ENCODE data around the gene NFATC2.
"Not testable (repeated sequence)": the region's sequence is repeated elsewhere in the genome, so short reads cannot be mapped to it uniquely, and the experiment has no call there.

The NFATC2 gene

DNA sequence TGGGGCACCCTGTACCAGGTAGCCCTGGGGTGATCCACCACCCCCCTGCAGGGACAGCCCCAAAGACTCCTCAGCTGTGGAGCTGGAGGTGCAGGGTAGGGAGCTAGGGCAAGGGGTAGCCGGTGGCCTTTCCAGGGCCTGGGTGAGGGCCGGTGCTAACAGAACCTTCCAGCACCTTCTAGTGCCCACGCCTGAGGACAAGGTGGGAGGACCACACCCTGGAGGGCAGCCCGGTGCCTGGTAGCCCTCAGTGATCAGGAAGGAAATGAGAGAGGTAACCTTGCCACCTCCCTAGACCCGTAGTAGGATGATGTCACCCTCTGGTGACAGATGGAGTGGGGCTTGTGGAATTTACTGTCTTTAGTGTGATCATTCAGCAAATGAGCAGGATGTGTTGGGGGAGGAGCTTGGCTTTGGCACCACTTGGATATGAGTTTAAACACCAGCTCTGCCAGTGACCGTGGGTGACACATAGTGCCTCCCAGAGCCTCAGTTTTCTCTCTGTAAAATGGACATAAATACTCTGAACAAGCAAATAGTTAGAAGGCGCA lies 187.7 kb downstream of the NFATC2 start:
- no peaks in the 10 kb centered on the region for H3K27me3 ChIP-seq (ENCODE audit: control insufficient read depth, insufficient read depth, low read length)
- no peaks in the 10 kb centered on the region for H3K9me3 ChIP-seq (ENCODE audit: control insufficient read depth, insufficient read depth, low read length)
- no peak overlapping the region for H3K4me3 ChIP-seq (ENCODE audit: low read depth, low read length)
- H3K4me1 ChIP-seq (ENCODE audit: control insufficient read depth, insufficient read depth, low read length) = no peaks in the 10 kb centered on the region
- no peaks in the 10 kb centered on the region for H3K36me3 ChIP-seq (ENCODE audit: control insufficient read depth, insufficient read depth, low read length)
- H3K27ac ChIP-seq (ENCODE audit: low read depth, low read length) = no peak overlapping the region
- no peak overlapping the region for H3K9ac ChIP-seq (ENCODE audit: low read depth, low read length)

DNA sequence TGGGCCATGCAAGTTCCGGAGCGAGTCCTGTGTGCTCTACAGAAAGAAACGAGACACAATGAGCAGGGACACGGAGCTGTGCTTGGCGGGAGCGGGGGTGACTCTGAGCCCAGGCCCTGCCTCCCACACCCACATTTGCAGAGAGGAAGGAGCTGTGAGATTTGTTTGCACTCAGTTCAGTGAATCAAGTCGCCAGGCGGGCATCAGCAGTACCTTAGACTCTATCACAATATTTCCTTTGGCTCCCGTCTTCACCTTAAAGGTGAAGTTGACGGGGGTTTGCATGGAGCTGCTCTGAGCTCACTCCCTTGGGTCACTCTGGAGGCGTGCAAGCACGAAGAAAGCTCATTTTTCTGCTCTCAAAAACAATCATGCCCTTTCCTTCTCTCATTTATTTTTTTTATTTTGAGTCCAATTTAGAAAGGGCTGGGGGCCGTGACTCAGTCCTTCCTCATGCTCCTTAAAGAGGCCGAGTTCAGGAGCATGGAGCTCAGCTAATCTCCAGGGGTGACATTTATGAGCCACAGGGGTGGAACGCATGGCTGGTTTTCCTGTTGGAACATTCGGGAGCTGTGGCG lies 188.2 kb downstream of the NFATC2 start:
- Histone ChIP-seq H3K27me3 (ENCODE audit: control insufficient read depth, insufficient read depth, low read length) (no peaks in the 10 kb centered on the region), H3K4me3 (ENCODE audit: low read depth, low read length) (no peak overlapping the region), H3K4me1 (ENCODE audit: control insufficient read depth, insufficient read depth, low read length) (no peaks in the 10 kb centered on the region), H3K27ac (ENCODE audit: low read depth, low read length) (no peak overlapping the region), H3K36me3 (ENCODE audit: control insufficient read depth, insufficient read depth, low read length) (no peaks in the 10 kb centered on the region), H3K9ac (ENCODE audit: low read depth, low read length) (no peak overlapping the region), H3K9me3 (ENCODE audit: control insufficient read depth, insufficient read depth, low read length) (no peaks in the 10 kb centered on the region)

DNA sequence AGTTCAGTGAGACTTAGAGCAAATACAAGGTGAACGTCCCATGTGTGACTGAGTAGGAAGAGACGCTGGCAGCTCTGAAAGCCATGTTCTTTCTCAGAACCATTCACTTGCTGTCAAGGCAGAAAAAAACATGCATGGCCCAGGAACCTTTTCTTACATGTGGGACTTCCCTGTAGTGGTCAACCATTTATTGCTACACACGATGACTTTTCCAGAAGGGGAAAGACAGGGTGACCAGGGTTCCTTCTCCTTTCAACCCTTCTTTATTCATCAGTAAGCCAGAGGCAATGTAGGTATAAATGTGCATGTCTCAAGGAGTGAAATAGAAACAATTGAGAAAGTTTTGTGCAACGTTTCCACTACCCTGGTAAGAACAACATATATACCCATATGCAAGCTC lies 189.0 kb downstream of the NFATC2 start:
- Histone ChIP-seq H3K4me3 (ENCODE audit: low read depth, low read length) (no peak overlapping the region), H3K27ac (ENCODE audit: low read depth, low read length) (no peak overlapping the region), H3K36me3 (ENCODE audit: control insufficient read depth, insufficient read depth, low read length) (no peaks in the 10 kb centered on the region), H3K9me3 (ENCODE audit: control insufficient read depth, insufficient read depth, low read length) (no peaks in the 10 kb centered on the region), H3K9ac (ENCODE audit: low read depth, low read length) (no peak overlapping the region), H3K4me1 (ENCODE audit: control insufficient read depth, insufficient read depth, low read length) (no peaks in the 10 kb centered on the region), H3K27me3 (ENCODE audit: control insufficient read depth, insufficient read depth, low read length) (no peaks in the 10 kb centered on the region)

DNA sequence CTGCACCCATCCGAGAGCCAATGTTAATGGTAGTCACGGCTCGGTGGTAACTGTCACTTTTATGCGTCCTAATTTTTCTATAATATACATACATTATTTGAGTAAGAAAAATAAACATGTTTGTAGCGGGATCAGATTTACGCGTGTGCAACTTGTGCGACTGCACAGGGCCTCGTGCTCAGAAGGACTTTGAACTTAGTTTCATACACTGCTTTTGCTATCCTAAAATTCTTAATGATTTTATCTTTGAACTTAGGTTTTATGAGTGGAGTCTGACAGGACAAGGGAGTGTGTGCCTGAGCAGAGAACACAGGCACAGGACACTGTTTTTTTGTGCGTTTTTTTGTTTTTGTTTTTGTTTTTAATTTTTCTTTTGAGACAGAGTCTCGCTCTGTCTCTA lies 189.7 kb downstream of the NFATC2 start:
- Histone ChIP-seq H3K4me3 (ENCODE audit: low read depth, low read length) (no peak overlapping the region), H3K36me3 (ENCODE audit: control insufficient read depth, insufficient read depth, low read length) (no peaks in the 10 kb centered on the region), H3K27ac (ENCODE audit: low read depth, low read length) (no peak overlapping the region), H3K27me3 (ENCODE audit: control insufficient read depth, insufficient read depth, low read length) (no peaks in the 10 kb centered on the region), H3K9ac (ENCODE audit: low read depth, low read length) (no peak overlapping the region), H3K9me3 (ENCODE audit: control insufficient read depth, insufficient read depth, low read length) (no peaks in the 10 kb centered on the region), H3K4me1 (ENCODE audit: control insufficient read depth, insufficient read depth, low read length) (no peaks in the 10 kb centered on the region)

DNA sequence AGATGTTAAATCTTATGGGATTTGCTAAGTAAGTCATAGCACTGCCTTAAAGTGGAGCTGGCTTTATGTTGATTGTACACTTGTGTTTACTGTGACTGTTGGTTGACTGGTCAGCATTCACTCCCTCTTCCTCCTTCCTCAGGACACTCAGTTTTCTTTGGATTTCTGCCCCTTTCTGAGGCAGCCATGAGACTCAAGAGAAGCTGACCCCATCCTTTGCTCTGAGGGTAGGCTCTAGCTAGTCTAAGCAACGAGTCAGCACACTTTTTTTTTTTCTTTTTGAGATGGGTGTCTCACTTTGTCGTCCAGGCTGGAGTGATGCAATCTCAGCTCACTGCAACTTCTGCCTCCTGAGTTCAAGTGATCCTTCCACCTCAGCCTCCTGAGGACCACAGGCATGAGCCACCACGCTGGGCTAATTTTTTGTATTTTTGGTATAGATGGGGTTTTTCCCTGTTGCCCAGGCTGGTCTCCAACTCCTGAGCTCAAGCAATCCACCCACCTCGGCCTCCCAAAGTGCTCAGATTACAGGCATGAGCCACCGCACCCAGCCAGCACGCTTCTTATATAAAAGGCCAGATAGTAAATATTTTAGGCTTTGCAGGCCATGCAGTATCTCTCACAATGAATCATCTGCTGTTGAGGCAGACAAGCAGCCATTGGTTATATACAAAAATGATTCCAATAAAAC lies 191.4 kb downstream of the NFATC2 start:
- Histone ChIP-seq H3K36me3 (ENCODE audit: control insufficient read depth, insufficient read depth, low read length) (no peaks in the 10 kb centered on the region), H3K4me3 (ENCODE audit: low read depth, low read length) (no peak overlapping the region), H3K27ac (ENCODE audit: low read depth, low read length) (no peak overlapping the region), H3K9me3 (ENCODE audit: control insufficient read depth, insufficient read depth, low read length) (no peaks in the 10 kb centered on the region), H3K9ac (ENCODE audit: low read depth, low read length) (no peak overlapping the region), H3K4me1 (ENCODE audit: control insufficient read depth, insufficient read depth, low read length) (no peaks in the 10 kb centered on the region), H3K27me3 (ENCODE audit: control insufficient read depth, insufficient read depth, low read length) (0 out of 2 replicates have a peak, but pooled peaks cover 2% of the 10 kb centered on the region)

DNA sequence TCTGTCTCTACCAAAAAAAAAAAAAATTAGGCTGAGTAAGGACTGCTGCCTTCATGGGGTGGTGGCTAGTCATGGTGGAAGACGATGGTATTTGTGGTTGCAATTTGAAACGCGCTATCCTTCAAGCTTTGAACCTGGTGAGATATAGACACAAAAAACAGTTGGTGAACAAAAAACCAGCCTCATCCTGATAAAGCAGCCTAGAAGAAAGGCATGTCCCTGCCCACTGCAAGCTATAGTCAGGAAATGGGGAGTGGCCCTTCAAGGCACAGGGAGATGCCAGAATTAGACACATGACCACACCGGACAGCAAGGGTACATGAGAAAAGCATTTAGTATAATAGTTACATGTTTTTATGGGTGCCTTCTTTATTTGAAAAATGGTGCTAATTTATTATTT lies 193.6 kb downstream of the NFATC2 start:
- Histone ChIP-seq H3K4me3 (ENCODE audit: low read depth, low read length) (no peak overlapping the region), H3K27me3 (ENCODE audit: control insufficient read depth, insufficient read depth, low read length) (0 out of 2 replicates have a peak, but pooled peaks cover 2% of the 10 kb centered on the region), H3K9me3 (ENCODE audit: control insufficient read depth, insufficient read depth, low read length) (no peaks in the 10 kb centered on the region), H3K36me3 (ENCODE audit: control insufficient read depth, insufficient read depth, low read length) (no peaks in the 10 kb centered on the region), H3K27ac (ENCODE audit: low read depth, low read length) (no peak overlapping the region), H3K9ac (ENCODE audit: low read depth, low read length) (no peak overlapping the region), H3K4me1 (ENCODE audit: control insufficient read depth, insufficient read depth, low read length) (no peaks in the 10 kb centered on the region)

DNA sequence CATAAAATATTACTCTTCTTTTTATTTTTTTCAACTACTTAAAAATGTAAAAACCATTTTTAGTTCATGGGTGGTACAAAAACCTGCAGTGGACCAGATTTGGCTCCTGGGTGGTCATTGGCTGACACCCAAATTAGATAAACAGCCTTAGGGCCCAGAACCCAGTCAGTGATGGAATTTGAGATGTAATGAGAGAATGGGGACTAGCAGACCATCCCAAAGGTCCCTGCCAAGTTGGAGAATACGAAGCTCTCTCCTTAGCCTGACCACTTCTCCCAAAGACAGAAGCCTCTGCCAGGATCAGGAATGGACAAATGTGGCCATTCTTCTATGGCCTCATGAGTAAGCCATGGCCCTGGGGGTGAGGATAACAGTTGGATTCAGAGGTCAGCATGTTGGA lies 194.7 kb downstream of the NFATC2 start:
- no peaks in the 10 kb centered on the region for H3K36me3 ChIP-seq (ENCODE audit: control insufficient read depth, insufficient read depth, low read length)
- H3K4me3 ChIP-seq (ENCODE audit: low read depth, low read length) = no peak overlapping the region
- no peaks in the 10 kb centered on the region for H3K4me1 ChIP-seq (ENCODE audit: control insufficient read depth, insufficient read depth, low read length)
- no peak overlapping the region for H3K27ac ChIP-seq (ENCODE audit: low read depth, low read length)
- no peak overlapping the region for H3K9ac ChIP-seq (ENCODE audit: low read depth, low read length)
- H3K27me3 ChIP-seq (ENCODE audit: control insufficient read depth, insufficient read depth, low read length) = 0 out of 2 replicates have a peak, but pooled peaks cover 2% of the 10 kb centered on the region
- no peaks in the 10 kb centered on the region for H3K9me3 ChIP-seq (ENCODE audit: control insufficient read depth, insufficient read depth, low read length)

DNA sequence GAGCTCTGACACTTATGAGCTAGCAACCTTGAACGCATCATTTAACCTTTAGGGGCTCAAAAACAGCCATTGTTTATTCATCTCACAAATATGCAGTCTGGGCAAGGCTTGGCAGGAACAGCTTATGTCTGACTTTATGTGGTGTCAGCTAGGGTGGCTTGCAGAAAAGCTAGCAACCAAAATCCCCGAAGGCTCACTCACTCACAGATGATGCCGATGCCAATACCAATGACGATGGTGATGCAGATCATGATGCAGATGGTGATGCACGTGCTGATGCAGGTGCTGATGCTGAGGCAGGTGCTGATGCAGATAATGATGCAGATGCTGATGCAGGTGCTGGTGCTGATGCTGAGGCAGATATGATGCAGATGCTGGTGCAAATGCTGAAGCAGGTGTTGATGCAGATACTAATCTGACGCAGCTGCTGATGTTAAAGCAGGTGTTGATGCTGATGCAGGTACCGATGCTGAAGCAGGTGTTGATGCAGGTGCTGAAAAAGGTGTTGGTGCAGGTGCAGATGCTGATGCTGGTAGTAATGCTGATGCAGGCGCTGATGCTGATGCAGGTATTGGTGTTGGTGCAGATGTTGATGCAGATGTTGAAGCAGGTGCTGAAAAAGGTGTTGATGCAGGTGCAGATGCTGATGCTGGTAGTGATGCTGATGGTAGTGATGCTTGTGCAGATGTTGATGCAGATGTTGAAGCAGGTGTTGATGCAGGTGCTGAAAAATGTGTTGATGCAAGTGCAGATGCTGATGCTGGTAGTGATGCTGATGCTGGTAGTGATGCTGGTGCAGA lies 195.6 kb downstream of the NFATC2 start:
- Histone ChIP-seq H3K9ac (ENCODE audit: low read depth, low read length) (no peak overlapping the region), H3K27ac (ENCODE audit: low read depth, low read length) (no peak overlapping the region), H3K36me3 (ENCODE audit: control insufficient read depth, insufficient read depth, low read length) (no peaks in the 10 kb centered on the region), H3K4me3 (ENCODE audit: low read depth, low read length) (no peak overlapping the region), H3K9me3 (ENCODE audit: control insufficient read depth, insufficient read depth, low read length) (no peaks in the 10 kb centered on the region), H3K4me1 (ENCODE audit: control insufficient read depth, insufficient read depth, low read length) (no peaks in the 10 kb centered on the region), H3K27me3 (ENCODE audit: control insufficient read depth, insufficient read depth, low read length) (0 out of 2 replicates have a peak, but pooled peaks cover 2% of the 10 kb centered on the region)

DNA sequence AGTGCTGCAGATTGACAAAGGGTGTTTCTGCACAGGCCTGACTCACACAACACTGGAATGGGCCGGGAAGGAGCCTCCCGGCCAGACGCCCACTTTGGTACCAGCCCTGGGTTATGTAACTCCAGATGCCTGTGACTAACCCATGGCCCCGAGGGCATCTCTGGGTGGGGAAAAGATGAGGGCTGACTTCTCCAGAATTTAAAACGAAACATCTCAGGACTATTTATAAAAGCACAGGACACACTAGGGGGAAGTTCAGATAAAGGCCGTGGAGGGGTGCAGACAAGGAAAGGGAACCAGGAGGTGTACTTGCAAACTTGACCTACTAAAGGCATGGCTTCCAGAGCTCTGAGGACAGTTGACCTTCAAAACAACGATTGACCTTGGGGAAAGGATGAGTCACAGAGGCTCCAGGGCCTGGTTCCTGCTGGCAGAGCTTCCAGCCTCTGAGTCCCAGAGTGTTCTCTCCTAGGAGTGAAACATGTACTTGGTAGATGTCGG lies 196.9 kb downstream of the NFATC2 start:
- Histone ChIP-seq H3K36me3 (ENCODE audit: control insufficient read depth, insufficient read depth, low read length) (no peaks in the 10 kb centered on the region), H3K9ac (ENCODE audit: low read depth, low read length) (no peak overlapping the region), H3K4me1 (ENCODE audit: control insufficient read depth, insufficient read depth, low read length) (no peaks in the 10 kb centered on the region), H3K27me3 (ENCODE audit: control insufficient read depth, insufficient read depth, low read length) (0 out of 2 replicates have a peak, but pooled peaks cover 2% of the 10 kb centered on the region), H3K27ac (ENCODE audit: low read depth, low read length) (no peak overlapping the region), H3K4me3 (ENCODE audit: low read depth, low read length) (no peak overlapping the region), H3K9me3 (ENCODE audit: control insufficient read depth, insufficient read depth, low read length) (no peaks in the 10 kb centered on the region)

DNA sequence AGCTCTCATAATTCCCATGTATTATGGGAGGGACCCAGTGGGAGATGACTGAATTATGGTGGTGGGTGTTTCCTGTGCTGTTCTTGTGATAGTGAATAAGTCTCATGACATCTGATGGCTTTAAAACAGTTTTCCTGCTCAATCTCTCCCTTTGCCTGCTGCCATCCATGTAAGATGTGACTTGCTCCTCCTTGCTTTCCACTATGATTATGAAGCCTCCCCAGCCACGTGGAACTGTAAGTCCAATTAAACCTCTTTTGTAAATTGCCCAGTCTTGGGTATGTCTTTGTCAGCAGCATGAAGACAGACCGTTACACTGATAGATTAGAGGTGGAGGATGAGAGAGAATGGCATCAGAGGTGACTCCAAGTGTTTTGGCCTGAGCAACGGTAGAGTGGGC lies 198.7 kb downstream of the NFATC2 start:
- not testable (repeated sequence) for H3K36me3 ChIP-seq (ENCODE audit: control insufficient read depth, insufficient read depth, low read length); H3K27ac ChIP-seq (ENCODE audit: low read depth, low read length); H3K9ac ChIP-seq (ENCODE audit: low read depth, low read length); H3K4me3 ChIP-seq (ENCODE audit: low read depth, low read length); H3K27me3 ChIP-seq (ENCODE audit: control insufficient read depth, insufficient read depth, low read length); H3K9me3 ChIP-seq (ENCODE audit: control insufficient read depth, insufficient read depth, low read length); H3K4me1 ChIP-seq (ENCODE audit: control insufficient read depth, insufficient read depth, low read length)
